Sigmoid colon (tissue), 4 donors: ENCODE measurements around the gene XBP1.

Experiments used
- CTCF ChIP-seq, 4 experiments: fragments of 450-650 bp in 3 of 4; fragments of 200-600 bp in 1 of 4; IDR thresholded peaks; one replicate each; pipeline ENCODE4 v1.5.1; 2016 to 2019; ENCODE audit warnings: antibody characterized with exemption in 4 of 4, mild to moderate bottlenecking in 3 of 4, moderate library complexity in 2 of 4
- POLR2A ChIP-seq, 2 donors: fragments of 450-650 bp; IDR thresholded peaks; one replicate each; pipeline ENCODE4 v1.6.1; 2016; ENCODE audit warnings: antibody characterized with exemption in 2 of 2, mild to moderate bottlenecking in 2 of 2, moderate library complexity in 2 of 2
- POLR2AphosphoS5 ChIP-seq, 4 donors: sonication (generic); formaldehyde crosslinking; IDR thresholded peaks; one replicate each; pipeline ENCODE4 v1.6.1; 2017; ENCODE audit warnings: antibody characterized with exemption in 4 of 4

- TF ChIP-seq CTCF (IDR thresholded peaks at IDR 0.05) (no peak), POLR2A (IDR thresholded peaks at IDR 0.05) (no peak), POLR2AphosphoS5 (IDR thresholded peaks at IDR 0.05) (no peak)
Measured at GRCh38 chr22:28817919-28818859, 17.8 kb upstream of the XBP1 start.
